HG03108 (cell line): ENCODE data around the gene SLC35D2.
"Not testable (repeated sequence)": the region's sequence is repeated elsewhere in the genome, so short reads cannot be mapped to it uniquely, and the experiment has no call there.

Experiments
- ATAC-seq: cut with Tn5 transposase; IDR thresholded peaks from one replicate; pipeline ENCODE4 v1.9.1; 2021; ENCODE audit warnings: moderate library complexity; ENCODE audit not compliant: unreplicated experiment

SLC35D2 gene

DNA sequence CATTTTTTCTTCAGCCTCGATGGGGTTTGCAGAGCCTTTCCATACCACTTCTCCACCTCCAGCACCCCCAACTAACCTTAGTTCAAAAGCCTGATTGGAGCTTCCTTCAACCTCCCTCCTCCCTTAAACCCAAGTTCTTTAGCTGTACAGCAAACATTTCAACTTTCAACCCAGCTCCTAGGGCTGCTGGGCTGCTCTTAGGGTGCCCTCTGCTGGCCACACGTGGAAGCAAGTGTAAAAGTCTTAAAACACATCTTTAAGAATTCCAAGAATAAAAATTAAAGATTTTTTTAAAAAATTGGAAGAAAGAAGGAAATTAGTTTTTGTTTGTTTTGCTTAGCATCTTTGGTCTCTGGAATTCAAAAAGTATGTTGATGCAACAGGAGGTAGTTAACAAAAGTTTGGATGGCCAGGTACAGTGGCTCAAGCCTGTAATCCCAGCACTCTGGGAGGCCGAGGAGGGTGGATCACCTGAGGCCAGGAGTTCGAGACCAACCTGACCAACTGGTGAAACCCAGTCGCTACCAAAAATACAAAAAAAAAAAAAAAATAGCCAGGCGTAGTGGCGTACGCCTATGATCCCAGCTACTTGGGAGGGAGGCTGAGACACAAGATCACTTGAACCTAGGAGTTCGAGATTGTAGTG, 66.1 kb downstream of the SLC35D2 start:
- ATAC-seq, result no peak

DNA sequence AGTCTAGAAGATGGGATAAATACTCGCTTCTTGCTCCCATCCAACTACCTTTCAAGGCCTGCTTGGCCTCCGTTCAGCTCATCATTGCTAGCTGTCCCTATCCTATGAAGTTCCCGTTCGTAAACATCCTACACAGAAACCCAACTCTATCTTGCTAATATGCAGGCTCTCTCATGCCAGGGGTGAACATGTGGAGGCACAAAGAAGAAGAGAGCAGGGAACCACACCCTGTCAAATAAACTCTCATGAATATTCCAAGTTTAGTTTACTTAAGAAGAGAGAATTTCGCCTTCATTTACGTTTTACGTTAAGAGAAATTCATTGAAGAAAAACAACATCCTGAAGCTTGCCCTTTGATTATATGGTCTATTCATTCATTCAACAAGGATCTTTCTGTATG, 73.7 kb downstream of the SLC35D2 start:
- ATAC-seq, result no peak

DNA sequence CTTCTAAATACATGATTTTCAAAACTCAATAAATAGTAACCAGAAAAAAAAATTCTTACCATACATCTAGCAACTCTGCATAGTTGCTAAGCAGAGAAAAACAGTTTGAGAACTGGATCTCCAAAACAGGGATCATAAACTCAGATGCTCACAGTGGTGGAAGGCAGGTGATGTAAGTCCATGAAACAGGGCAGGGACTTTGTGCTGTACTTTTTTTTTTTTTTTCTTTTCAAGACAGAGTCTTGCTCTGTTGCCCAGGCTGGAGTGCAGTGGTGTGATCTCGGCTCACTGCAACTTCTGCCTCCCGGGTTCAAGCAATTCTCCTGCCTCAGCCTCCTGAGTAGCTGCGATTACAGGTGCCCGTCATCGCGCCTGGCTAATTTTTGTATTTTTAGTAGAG, 76.6 kb downstream of the SLC35D2 start:
- not testable (repeated sequence) for ATAC-seq

DNA sequence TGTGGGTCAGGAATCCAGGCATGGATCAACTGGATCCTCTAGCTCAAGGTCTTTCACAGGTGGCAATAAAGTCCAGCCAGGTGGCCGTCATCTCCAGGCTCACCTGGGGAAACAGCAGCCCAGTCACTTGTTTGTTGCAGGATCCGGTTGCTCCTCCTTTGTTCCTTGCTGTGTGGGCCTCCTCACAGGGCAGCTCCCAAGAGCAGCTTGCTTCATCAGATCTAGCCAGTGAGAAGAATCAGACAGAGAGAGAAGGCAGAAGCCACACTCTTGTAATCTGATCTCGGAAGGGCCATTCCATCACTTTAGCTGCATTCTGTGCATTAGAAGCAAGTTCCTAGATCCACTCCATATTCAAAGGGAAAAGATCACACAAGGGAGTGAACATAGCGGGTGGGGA, 78.3 kb downstream of the SLC35D2 start:
- no peak for ATAC-seq

DNA sequence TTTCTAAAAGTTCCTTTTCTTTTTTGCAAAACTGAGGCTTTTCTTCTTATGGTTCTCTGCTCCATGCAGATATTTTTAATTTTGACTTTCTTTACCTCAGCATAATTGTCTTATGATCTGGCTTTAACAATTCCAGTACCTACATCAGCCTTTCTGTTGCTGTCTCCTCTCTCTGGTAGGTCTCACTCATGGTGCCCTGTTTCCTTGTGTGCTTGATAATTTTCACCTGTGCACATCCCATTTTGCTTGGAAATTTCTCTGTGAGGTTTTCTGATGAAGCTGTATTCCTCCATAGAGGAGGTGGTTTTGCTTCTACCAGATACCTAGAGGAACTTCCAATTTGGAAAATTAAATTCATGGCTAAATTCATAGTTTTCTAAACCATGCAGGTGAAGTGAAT, 79.3 kb downstream of the SLC35D2 start:
- ATAC-seq, result no peak

DNA sequence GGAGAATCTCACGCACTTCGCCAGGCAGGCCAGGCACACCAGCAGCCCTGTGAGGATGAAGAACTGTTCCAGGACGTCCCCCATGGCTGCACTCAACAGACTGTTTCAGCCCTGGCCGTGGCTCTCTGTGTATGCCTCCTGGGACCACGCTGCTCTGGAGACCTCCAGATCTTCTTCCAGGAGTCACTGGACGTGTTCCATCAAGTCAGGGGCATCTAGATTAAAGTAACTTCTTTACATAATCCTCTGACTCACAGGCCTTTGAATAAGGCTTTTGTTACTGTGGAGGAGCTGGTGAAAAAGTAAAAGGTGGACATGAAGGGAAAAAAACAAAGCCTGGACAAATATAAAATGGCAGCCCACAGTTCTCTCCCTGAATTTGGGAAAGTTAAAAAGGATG, 81.5 kb downstream of the SLC35D2 start, which contains the start of gene HSD17B3:
Gene HSD17B3, minus strand, starts transcription at position 156 of the 400 bp plus-strand sequence. Its CDS starts 72 bp downstream, at position 84.
- no peak for ATAC-seq

DNA sequence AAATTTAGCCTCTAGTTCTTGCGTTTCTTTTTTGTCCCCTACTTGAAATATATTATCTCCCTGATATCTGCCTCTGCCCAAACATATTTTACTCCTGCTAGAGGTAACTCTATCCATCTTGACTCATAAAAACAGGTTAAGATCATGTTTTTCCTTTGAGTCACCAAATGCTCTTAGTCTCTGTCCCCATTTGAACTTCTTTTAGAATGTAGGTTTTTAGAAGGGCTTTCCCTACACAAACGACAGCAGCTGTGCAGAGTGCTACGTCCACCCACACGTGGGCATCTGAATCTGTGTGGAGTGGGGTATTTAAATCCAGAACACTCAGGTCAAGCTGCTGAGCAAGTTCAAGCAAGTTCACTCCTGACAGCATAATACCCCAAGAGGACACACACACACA, 83.7 kb downstream of the SLC35D2 start:
- ATAC-seq, result no peak

DNA sequence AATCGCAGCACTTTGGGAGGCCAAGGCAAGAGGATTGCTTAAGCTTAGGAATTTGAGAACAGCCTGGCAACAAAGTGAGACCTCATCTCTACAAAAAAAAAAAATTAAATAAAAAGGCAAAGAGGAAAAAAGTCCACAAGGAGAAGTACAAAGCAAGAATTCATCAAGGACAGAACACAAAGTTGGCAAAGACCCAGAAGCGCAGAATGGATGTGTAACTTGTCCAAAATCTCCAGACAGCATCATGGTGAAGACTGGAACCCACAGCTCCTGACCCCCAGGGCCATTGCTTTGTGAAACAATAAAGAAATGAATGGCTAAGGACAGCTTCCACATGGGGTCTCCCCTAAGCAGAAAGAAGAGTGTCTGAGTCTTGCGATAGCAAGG, 89.4 kb downstream of the SLC35D2 start:
- no peak for ATAC-seq

DNA sequence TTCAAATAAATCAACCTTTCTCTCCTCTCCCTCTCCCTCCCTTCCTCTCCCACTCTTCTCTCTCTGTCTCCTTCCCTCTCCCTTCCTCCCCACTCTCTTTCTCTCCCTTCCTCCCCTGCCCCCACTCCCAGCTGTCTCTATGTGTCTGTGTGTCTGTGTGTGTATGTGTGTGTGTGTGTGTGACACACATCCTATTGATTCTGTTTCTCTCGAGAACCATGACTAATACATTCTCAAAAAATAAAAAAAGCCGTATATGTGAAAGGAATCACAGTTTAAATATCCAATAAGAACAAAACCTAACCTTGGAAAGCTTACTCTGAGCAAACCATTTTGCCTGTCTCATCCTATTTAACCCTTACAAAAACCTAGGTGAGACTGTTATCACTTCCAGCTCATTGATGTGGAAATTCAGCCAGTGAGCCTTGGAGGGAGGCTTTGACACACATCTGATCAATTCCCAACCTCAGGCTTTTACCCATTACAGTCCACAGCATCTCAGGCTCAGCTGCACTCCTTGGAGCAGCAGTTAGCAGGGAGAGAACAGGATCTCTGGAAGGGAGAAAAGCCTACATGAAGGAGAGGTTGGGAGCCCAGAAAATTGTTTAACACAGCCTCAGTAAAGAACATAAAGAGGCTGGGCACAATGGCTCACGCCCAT, 89.9 kb downstream of the SLC35D2 start:
- ATAC-seq, result no peak

DNA sequence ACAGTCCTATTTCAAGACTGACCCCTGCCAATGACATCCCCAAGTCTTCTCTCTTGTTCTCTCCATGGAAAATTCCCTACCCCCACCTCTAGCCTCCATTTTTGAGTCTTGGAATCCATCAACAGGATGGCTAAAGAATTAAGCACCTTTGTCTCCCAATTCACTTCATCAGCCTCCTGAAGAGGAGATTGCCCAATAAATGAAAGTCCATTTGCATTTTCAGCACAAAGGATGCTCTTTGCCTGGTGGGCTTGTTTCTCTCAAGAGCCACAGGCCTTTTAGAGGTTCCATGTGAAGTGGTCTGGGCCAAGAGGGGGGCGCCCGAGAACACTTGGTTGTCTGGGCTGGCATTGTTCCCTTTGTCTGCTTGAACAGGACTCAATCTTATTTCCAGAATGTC, 94.1 kb downstream of the SLC35D2 start:
- no peak for ATAC-seq

DNA sequence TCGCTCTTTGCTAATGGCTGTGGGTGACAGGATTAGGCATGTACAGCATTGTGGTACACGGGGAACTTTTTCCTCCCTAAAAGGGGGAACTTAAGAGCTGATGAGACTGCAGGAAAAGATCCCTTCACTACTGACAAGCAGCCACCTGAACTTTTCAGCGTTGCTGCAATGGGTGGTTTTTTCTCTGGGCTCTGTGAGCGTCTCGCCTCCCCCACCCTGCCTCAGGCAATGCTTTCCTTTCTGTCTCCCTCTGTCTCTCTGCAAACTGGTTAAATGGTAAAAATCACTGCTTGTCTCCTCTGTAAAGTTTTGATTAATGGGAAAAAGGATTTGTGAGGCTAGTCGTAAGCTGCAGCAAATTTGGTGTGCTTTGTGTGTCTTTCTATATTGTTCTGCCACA, 101.9 kb downstream of the SLC35D2 start:
- no peak for ATAC-seq

DNA sequence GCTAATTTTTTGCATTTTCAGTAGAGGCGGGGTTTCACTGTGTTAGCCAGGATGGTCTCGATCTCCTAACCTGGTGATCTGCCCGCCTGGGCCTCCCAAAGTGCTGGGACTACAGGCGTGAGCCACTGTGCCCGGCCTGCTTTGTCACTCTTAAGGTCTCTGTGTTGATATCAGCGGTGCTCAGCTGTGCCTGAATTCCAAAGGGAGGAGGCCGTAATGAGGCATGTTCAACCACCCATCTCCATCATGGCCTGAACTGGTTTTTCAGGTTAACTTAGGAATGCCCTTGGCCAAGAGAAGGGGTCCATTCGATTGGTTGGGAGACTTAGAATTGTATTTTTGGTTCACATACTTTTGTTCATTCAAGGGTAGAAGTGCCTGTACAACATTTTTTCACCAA, 103.6 kb downstream of the SLC35D2 start:
- ATAC-seq, result no peak

DNA sequence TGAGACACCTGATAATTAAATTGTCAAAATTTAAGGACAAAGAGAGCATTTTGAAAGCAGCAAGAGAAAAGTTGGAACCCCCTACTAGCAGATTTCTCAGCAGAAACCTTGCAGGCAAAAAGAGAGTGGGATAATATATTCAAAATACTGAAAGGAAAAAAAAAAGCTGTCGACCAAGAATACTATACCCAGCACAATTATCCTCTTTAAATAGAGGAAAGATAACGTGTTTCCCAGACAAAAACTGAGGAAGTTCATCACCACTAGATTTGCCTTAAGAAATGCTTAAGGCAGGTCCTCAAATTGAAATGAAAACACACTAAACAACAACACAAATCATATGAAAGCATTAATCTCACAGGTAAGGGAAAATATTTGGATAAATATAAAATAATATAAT, 108.6 kb downstream of the SLC35D2 start:
- no peak for ATAC-seq
